K562 (cell line): ENCODE measurements around the gene FBXO4. TPM values are rescaled to one million over a fixed set of nuclear protein-coding genes. Genes with fewer than 3 reads are reported as not detected.

ENCODE experiments used
- ATAC-seq: fragments of 200-7000 bp; cut with Tn5 transposase; 3 replicates; pipeline ENCODE4 v1.9.1; 2020; ENCODE audit warnings: moderate library complexity
- BruUV-seq: library from RNA; stranded (reverse); fragments of 400-500 nt; replicated peaks from 2 replicates; lab custom pipeline; 2021; lab: Mats Ljungman, UMichigan
- CTCF ChIA-PET: fragments of 300-600 bp; formaldehyde crosslinking; extraction: SDS; loops from one replicate; lab custom pipeline; 2021; ENCODE audit warnings: low intra/inter-chr PET ratio; lab: Yijun Ruan, JAX
- POLR2A ChIA-PET: fragments of 300-600, 350-650 bp; sonication (Branson Sonifier 250); formaldehyde crosslinking; extraction: SDS; loops from one replicate; lab custom pipeline; 2021; ENCODE audit warnings: antibody characterized with exemption, inconsistent platforms; lab: Yijun Ruan, JAX
- DNase-seq, 4 experiments: peaks; one replicate each; pipeline versions ENCODE4 v3.0.0 to v3.0.0-alpha.2; 2011 to 2018; ENCODE audit warnings: low spot score in 3 of 4, mixed read lengths in 3 of 4; ENCODE audit errors: extremely low read depth in 1 of 4
- FAIRE-seq: peaks from 2 replicates; lab custom pipeline; 2011; peaks lifted over from hg19 to GRCh38; lab: Jason Lieb, UNC
- H2AFZ ChIP-seq: 2 replicates; pipeline ENCODE4 v1.6.0; 2011; ENCODE audit warnings: low read depth, low read length, control low read depth, inconsistent platforms
- H3K27ac ChIP-seq: fragments of 200-600 bp; 3 replicates; pipeline ENCODE4 v1.8.0; 2011; ENCODE audit warnings: low read depth, mild to moderate bottlenecking, control low read depth, inconsistent platforms, low read length, moderate library complexity, mixed read lengths; ENCODE audit errors: extremely low read depth
- H3K27me3 ChIP-seq, 2 experiments: fragments of 300-600 bp in 1 of 2; 2 replicates in 1 of 2; 3 replicates in 1 of 2; pipeline versions ENCODE4 v1.6.0 to v1.8.0; 2011; ENCODE audit warnings: inconsistent platforms in 2 of 2, low read length in 2 of 2, mild to moderate bottlenecking in 1 of 2, mixed read lengths in 1 of 2, moderate library complexity in 1 of 2; ENCODE audit not compliant: control insufficient read depth in 2 of 2, insufficient read depth in 2 of 2
- H3K36me3 ChIP-seq: fragments of 300-600 bp; 3 replicates; pipeline ENCODE4 v1.8.0; 2011; ENCODE audit warnings: mild to moderate bottlenecking, low read length, inconsistent platforms; ENCODE audit not compliant: control insufficient read depth, insufficient read depth
- H3K4me1 ChIP-seq, 2 experiments: fragments of 200-600 bp in 1 of 2; replicated peaks in 1 of 2; 2 replicates in 1 of 2; 3 replicates in 1 of 2; pipeline versions ENCODE4 v1.5.1 to v1.8.0; 2011; ENCODE audit warnings: inconsistent platforms in 2 of 2, low read length in 2 of 2, mild to moderate bottlenecking in 1 of 2, mixed read lengths in 1 of 2, moderate library complexity in 1 of 2; ENCODE audit not compliant: control insufficient read depth in 2 of 2, insufficient read depth in 2 of 2
- H3K4me2 ChIP-seq: 2 replicates; pipeline ENCODE4 v1.6.1; 2011; ENCODE audit warnings: low read length, control low read depth, inconsistent platforms, mixed read lengths; ENCODE audit not compliant: insufficient read depth
- H3K4me3 ChIP-seq: fragments of 200-600 bp; sonication (generic), shearing (Covaris generic); 2 replicates; pipeline ENCODE4 v1.5.1; 2016; ENCODE audit warnings: control low read depth, inconsistent platforms
- H3K79me2 ChIP-seq: fragments of 200-600 bp; 3 replicates; pipeline ENCODE4 v1.8.0; 2011; ENCODE audit warnings: low read length, inconsistent platforms; ENCODE audit not compliant: control insufficient read depth, insufficient read depth
- H3K9ac ChIP-seq, 2 experiments: 2 replicates each; pipeline versions ENCODE4 v1.6.0 to v1.6.1; 2011; ENCODE audit warnings: low read depth in 2 of 2, low read length in 2 of 2, control low read depth in 1 of 2, inconsistent platforms in 1 of 2, mild to moderate bottlenecking in 1 of 2, mixed read lengths in 1 of 2; ENCODE audit not compliant: insufficient read depth in 1 of 2
- H3K9me1 ChIP-seq: one replicate; pipeline ENCODE4 v1.6.0; 2011; ENCODE audit warnings: inconsistent platforms, mild to moderate bottlenecking, low read length, moderate library complexity; ENCODE audit not compliant: control insufficient read depth, insufficient read depth
- H3K9me3 ChIP-seq: replicated peaks from 2 replicates; pipeline ENCODE4 v1.5.1; 2011; ENCODE audit warnings: low read depth, low read length, inconsistent platforms; ENCODE audit not compliant: control insufficient read depth, insufficient read depth
- H4K20me1 ChIP-seq: replicated peaks from 2 replicates; pipeline ENCODE4 v1.6.1; 2011; ENCODE audit warnings: low read length, inconsistent platforms, mixed read lengths; ENCODE audit not compliant: control insufficient read depth, insufficient read depth
- ATF4 ChIP-seq: fragments of 450-650 bp; formaldehyde crosslinking; IDR thresholded peaks from 2 replicates; pipeline ENCODE4 v1.4.0; 2022; ENCODE audit warnings: mild to moderate bottlenecking, moderate library complexity
- CREB3L1 ChIP-seq: fragments of 450-650 bp; IDR thresholded peaks from 2 replicates; pipeline ENCODE4 v1.6.1; 2014; ENCODE audit warnings: low read depth, mild to moderate bottlenecking, moderate library complexity, borderline replicate concordance
- E2F3 ChIP-seq: fragments of 250-450 bp; sonication (Bioruptor Pico); IDR thresholded peaks from 2 replicates; pipeline ENCODE4 v1.4.0; 2020; ENCODE audit warnings: mild to moderate bottlenecking
- FOXJ3 ChIP-seq: sonication (generic); formaldehyde crosslinking; IDR thresholded peaks from 2 replicates; pipeline ENCODE4 v1.4.0; 2020; ENCODE audit warnings: mild to moderate bottlenecking, missing genetic modification reagents
- HDAC8 ChIP-seq: fragments of 450-650 bp; IDR thresholded peaks from 2 replicates; pipeline ENCODE4 v1.6.1; 2016; ENCODE audit warnings: mild to moderate bottlenecking, missing genetic modification characterization, moderate library complexity, missing compliant biosample characterization
- POLR2A ChIP-seq: fragments of 450-650 bp; conservative IDR thresholded peaks from 2 replicates; pipeline ENCODE4 v1.6.1; 2016
- RCOR1 ChIP-seq, 2 experiments: IDR thresholded peaks; 2 replicates each; pipeline ENCODE4 v1.6.1; 2012; ENCODE audit warnings: low read depth in 2 of 2, low read length in 2 of 2, borderline replicate concordance in 1 of 2, improper control_type of control experiment in 1 of 2
- SREBF1 ChIP-seq: fragments of 150-350 bp; IDR thresholded peaks from 2 replicates; pipeline ENCODE4 v1.6.1; 2014; ENCODE audit warnings: antibody characterized with exemption, low read depth, low read length, borderline replicate concordance
- TFE3 ChIP-seq: fragments of 450-650 bp; formaldehyde crosslinking; IDR thresholded peaks from 2 replicates; pipeline ENCODE4 v1.4.0; 2020; ENCODE audit warnings: mild to moderate bottlenecking, mixed read lengths
- ZBTB33 ChIP-seq: sonication (generic); formaldehyde crosslinking; IDR thresholded peaks from 2 replicates; pipeline ENCODE4 v1.8.1; 2023; ENCODE audit warnings: mild to moderate bottlenecking, missing genetic modification reagents
- ZHX1 ChIP-seq: fragments of 150-350 bp; conservative IDR thresholded peaks from 2 replicates; pipeline ENCODE4 v1.6.1; 2014; ENCODE audit warnings: low read length
- WGBS: fragments of 100-300 bp; shearing (Covaris generic); methylation state at CpG from one replicate; pipeline ENCODE4 v1.1.6; 2016; ENCODE audit warnings: low coverage, mixed read lengths; ENCODE audit not compliant: insufficient coverage; ENCODE audit errors: missing lambda C conversion rate; 5-methylcytosine and 5-hydroxymethylcytosine counted together
- in situ Hi-C: fragments of 300-500 bp; cut with MboI; formaldehyde crosslinking; loops from 4 replicates; pipeline ENCODE4 v1.15.0; 2018; ENCODE audit warnings: inconsistent platforms, mixed read lengths
- intact Hi-C: fragments of 100-400 bp; cut with micrococcal nuclease; formaldehyde crosslinking; loops from 2 replicates; pipeline ENCODE4 v1.14.2; 2022
- polyA plus RNA-seq, 8 experiments: library from polyadenylated mRNA; depleted of rRNA in 4 of 8; stranded (reverse) in 5 of 8; unstranded in 3 of 8; fragments of >200 nt; fragmentation: Nextera tagmentation in 2 of 8; fragmentation: Illumina TruSeq in 1 of 8; extraction: Ambion mirVana in 2 of 8; extraction: Trizol in 1 of 8; gene quantifications; 2 replicates each; pipeline versions ENCODE4 v1.2.1 to v1.2.3, GENCODE V29; 2011 to 2014; ENCODE audit warnings: inconsistent platforms in 1 of 8, missing spikeins in 1 of 8
- total RNA-seq, 7 experiments: library from RNA; depleted of rRNA in 6 of 7; stranded (reverse); fragments of >200 nt in 6 of 7; fragmentation: Illumina TruSeq in 2 of 7; extraction: Trizol in 2 of 7; gene quantifications; 2 replicates each; pipeline versions ENCODE4 v1.2.1 to v1.2.3, GENCODE V29; 2011 to 2021; ENCODE audit warnings: low replicate concordance in 1 of 7

The FBXO4 gene
- total and polyA plus RNA-seq, 9 of the 15 experiments (the other 6 are each of a cell fraction or from before 2014, with no cell fraction given): 5.9 to 33.4 (median 19.6) TPM

- TF ChIP-seq RCOR1 (IDR thresholded peaks at IDR 0.05; ENCODE audit: borderline replicate concordance in 1 of 2, low read depth in 2 of 2, low read length in 2 of 2) (peak in 1 of 2 experiments; percentile 26; a peak in 1 of 4 replicates), CREB3L1 (no peak), POLR2A (no peak), E2F3 (CRISPR knock-in tag) (no peak), SREBF1 (no peak), TFE3 (CRISPR knock-in tag) (peak; percentile 83), FOXJ3 (CRISPR knock-in tag) (no peak)
- TF ChIP-seq, all 486 proteins: peak for 4
Measured at GRCh38 chr5:41896230-41896629, 28.9 kb upstream of the FBXO4 start (continued).

- POLR2A ChIA-PET: interaction anchor here (0.8 to 1.6 kb wide), 13 partner anchors 9 to 1079 kb away, joined by 3 to 12 read pairs (median 6); partner anchors contain the start of gene FBXO4
- no peak for DNase-seq
- H3K79me2 ChIP-seq: peaks cover 36% of the 10 kb centered on the region
- FAIRE-seq: no peak
- no peaks in the 10 kb centered on the region for H3K9me1 ChIP-seq
- peaks cover 31% of the 10 kb centered on the region for H3K36me3 ChIP-seq
- WGBS: 27% methylated on average over 8 of the region's 8 CpGs
- CTCF ChIA-PET: no interaction called here
- BruUV-seq: TSS peak; percentile 99
- peak overlapping the region; percentile 92 for H3K4me2 ChIP-seq
- no peak for ATAC-seq
- H3K4me1 ChIP-seq: peaks cover 6 to 18% of the 10 kb centered on the region in 2 experiments
- H3K9ac ChIP-seq: peak overlapping the region; percentile 88 to 94
- H3K27me3 ChIP-seq: no peaks in the 10 kb centered on the region
- no peaks in the 10 kb centered on the region for H4K20me1 ChIP-seq
- peak overlapping the region; percentile 67 for H3K4me3 ChIP-seq
- peak overlapping the region; percentile 70 for H3K27ac ChIP-seq
- peak overlapping the region; percentile 84 for H2AFZ ChIP-seq
- in situ Hi-C loops: no loop called here
- intact Hi-C loops: no loop called here
- no peaks in the 10 kb centered on the region for H3K9me3 ChIP-seq
- no peak for TF ChIP-seq ZHX1
- TF ChIP-seq ZBTB33 (CRISPR knock-in tag): peak; percentile 82; the same call in 1 of the 2 replicates
- 0 out of 2 replicates have a peak, but pooled peaks have one; percentile 24 for TF ChIP-seq ATF4 (CRISPR knock-in tag)
- TF ChIP-seq HDAC8 (tag): 0 out of 2 replicates have a peak, but pooled peaks have one; percentile 33
Measured at GRCh38 chr5:41903382-41903891, 21.6 kb upstream of the FBXO4 start.
